CD4-positive, alpha-beta T cell treated with Interleukin-1 beta for 1 hour (primary cell): ENCODE measurements around the gene ZBTB1.
"Not testable (repeated sequence)": the region's sequence is repeated elsewhere in the genome, so short reads cannot be mapped to it uniquely, and the experiment has no call there.

ENCODE experiments used
- DNase-seq, 2 donors: peaks; one replicate each; pipeline ENCODE4 v3.0.0-alpha.2; 2020 to 2022

Gene ZBTB1

DNA sequence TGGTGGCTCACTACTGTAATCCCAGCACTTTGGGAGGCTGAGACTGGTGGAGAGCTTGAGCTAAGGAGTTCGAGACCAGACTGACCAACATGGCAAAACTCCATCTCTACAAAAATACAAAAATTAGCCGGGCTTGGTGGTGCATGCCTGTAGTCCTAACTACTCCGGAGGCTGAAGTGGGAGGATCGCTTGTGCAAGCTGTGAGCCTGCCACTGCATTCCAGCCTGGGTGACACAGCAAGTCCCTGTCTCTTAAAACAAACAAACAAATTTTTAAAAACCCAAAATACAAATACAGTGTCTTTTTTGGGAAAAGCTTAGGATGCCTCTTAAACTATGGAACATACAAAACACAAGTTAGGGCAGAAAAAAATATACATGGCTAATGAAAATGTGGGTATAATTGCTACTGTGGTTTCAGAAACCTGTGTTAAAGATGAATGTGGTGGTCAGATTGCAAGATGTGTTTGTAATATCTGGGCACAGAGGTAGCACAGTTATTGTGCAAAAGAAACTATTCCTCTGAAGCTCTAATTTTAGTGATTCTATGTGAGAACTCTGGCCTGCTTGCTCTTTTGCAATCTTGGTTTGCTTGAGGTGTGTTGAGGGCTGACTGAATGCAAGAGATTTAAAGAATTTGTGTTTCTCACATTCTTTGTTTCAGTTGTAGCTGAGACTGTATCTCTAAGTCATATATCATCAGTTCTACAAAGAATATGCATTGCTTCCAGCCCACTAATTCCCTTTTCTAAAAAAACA lies 32.1 kb downstream of the ZBTB1 start:
- no peak for DNase-seq

DNA sequence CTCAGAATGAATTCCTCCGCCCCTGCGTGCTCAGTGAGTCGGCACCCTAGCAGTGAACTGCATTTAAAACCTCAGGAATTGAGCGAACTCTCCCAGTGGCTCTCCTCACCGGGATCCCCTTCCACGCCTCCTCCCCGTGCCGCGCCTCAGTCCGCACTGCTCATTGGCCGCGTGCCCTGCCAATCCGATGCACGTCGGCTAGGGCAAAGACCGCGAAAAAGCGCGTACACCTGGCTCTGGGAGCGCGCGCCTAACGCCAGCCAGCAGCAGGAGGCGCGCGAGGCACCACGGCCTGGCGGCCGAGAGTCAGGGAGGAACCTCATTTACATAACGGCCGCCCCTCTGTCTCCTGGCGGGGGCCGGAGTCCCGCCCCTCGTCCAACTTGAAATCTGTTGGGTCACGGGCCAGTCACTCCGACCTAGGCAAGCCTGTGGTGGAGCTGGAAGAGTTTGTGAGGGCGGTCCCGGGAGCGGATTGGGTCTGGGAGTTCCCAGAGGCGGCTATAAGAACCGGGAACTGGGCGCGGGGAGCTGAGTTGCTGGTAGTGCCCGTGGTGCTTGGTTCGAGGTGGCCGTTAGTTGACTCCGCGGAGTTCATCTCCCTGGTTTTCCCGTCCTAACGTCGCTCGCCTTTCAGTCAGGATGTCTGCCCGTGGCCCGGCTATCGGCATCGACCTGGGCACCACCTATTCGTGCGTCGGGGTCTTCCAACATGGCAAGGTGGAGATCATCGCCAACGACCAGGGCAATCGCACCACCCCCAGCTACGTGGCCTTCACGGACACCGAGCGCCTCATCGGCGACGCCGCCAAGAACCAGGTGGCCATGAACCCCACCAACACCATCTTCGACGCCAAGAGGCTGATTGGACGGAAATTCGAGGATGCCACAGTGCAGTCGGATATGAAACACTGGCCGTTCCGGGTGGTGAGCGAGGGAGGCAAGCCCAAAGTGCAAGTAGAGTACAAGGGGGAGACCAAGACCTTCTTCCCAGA lies 35.9 kb downstream of the ZBTB1 start, which contains the start of gene HSPA2:
HSPA2 (plus strand) TSS at position 534 of the 995 bp plus-strand sequence; CDS start at position 643, 109 bp downstream.
- DNase-seq = peak; percentile 96 to 97

DNA sequence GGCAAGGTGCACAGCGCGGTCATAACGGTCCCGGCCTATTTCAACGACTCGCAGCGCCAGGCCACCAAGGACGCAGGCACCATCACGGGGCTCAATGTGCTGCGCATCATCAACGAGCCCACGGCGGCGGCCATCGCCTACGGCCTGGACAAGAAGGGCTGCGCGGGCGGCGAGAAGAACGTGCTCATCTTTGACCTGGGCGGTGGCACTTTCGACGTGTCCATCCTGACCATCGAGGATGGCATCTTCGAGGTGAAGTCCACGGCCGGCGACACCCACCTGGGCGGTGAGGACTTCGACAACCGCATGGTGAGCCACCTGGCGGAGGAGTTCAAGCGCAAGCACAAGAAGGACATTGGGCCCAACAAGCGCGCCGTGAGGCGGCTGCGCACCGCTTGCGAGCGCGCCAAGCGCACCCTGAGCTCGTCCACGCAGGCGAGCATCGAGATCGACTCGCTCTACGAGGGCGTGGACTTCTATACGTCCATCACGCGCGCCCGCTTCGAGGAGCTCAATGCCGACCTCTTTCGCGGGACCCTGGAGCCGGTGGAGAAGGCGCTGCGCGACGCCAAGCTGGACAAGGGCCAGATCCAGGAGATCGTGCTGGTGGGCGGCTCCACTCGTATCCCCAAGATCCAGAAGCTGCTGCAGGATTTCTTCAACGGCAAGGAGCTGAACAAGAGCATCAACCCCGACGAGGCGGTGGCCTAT lies 36.8 kb downstream of the ZBTB1 start:
- peak; percentile 10 to 17 for DNase-seq

DNA sequence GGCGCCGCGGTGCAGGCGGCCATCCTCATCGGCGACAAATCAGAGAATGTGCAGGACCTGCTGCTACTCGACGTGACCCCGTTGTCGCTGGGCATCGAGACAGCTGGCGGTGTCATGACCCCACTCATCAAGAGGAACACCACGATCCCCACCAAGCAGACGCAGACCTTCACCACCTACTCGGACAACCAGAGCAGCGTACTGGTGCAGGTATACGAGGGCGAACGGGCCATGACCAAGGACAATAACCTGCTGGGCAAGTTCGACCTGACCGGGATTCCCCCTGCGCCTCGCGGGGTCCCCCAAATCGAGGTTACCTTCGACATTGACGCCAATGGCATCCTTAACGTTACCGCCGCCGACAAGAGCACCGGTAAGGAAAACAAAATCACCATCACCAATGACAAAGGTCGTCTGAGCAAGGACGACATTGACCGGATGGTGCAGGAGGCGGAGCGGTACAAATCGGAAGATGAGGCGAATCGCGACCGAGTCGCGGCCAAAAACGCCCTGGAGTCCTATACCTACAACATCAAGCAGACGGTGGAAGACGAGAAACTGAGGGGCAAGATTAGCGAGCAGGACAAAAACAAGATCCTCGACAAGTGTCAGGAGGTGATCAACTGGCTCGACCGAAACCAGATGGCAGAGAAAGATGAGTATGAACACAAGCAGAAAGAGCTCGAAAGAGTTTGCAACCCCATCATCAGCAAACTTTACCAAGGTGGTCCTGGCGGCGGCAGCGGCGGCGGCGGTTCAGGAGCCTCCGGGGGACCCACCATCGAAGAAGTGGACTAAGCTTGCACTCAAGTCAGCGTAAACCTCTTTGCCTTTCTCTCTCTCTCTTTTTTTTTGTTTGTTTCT lies 37.6 kb downstream of the ZBTB1 start:
- peak in 1 of 2 donors; percentile 11 for DNase-seq

DNA sequence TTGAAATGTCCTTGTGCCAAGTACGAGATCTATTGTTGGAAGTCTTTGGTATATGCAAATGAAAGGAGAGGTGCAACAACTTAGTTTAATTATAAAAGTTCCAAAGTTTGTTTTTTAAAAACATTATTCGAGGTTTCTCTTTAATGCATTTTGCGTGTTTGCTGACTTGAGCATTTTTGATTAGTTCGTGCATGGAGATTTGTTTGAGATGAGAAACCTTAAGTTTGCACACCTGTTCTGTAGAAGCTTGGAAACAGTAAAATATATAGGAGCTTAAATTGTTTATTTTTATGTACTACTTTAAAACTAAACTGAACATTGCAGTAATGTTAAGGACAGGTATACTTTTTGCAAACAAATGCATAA lies 38.2 kb downstream of the ZBTB1 start:
- DNase-seq = no peak

DNA sequence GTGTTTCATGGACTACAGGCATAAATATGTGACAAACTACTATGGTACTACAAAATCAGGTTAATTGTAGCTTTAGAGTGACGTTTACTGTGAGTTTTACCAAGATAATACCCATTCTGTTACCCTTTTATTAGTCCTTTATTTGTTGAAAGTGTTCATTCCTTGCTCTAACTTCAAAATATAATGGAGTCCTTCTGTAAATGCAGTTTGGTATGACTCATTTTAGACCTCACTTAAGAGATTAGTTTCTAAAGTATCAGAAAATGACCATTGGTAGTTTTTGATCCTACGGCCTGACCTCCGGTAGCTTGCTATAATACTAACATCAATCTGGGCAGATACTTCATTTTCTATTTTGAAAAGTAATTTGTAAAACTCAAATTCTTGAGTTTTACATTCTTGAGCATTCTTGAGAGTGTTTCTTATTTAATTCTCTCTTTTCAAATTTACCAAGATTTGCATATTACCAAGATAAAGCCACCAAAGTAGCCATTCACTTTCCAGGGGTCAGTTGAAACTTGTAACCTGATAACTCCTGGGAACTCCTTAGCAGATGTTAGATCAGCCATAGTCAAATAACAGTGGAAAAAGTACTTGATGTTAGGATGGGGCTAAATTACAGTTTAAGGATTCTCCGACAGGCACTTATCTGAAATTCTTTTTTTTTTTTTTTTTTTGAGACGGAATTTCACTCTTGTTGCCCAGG lies 40.2 kb downstream of the ZBTB1 start:
- DNase-seq = no peak

DNA sequence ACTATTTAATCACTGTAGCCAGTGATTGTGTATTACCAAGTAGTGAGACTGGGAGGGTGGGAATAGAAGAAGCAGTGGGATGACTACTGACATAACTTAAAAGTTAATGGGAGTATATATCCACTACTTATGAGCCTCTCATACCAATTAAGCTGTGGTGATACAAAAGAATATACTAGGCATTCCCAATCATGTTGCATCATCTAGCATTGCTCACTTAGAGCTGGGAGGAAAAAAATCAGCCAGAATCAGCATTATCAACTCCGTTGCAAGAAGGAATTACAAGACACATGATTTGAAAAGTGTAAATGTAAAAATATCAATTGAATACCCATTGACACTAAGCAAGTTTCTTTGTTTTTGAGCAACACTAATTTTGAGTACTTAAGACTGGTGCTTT lies 44.4 kb downstream of the ZBTB1 start:
- DNase-seq = no peak

DNA sequence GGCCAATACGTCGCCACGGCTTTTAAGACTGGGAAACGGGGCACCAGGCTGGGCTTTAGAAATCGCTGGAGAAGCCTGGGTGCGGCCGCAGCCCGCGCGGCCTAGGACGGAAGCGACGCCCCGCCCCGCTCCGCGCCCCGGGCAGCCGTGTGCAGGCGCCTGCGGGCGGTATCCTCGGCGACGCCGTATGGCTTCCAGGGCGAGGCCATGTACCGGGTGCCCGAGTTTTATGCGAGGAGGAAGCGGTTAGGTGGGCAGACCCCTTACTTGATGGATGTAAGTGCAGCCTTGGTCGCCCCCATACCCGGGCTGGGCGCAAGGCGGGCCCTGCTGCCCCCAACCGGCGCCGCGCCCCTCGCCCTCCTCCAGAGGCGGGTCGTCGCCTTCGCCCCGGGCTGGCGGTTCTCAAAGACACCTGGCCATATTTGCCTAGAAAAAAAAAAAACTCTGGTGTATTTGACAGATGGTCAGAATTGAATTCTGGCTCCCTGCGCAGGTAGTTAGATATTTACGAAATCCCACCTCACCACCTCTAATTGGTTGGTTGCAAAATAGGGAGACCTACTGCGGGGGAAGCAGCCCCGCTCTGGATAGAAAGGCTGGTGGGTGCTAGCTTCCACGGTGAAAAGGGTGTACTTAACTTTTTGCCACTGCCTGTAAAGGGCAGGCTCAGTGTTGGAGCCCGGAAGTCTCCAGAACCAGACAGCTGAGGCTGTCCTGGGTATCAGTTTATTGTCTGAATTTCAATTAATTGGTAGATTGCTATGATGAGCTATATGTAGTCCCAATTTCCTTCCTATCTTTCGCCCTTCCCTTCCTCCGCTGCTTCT lies 45.4 kb downstream of the ZBTB1 start, which contains the start of gene PPP1R36:
PPP1R36 (plus strand) TSS at position 171 of the 830 bp plus-strand sequence; CDS start at position 208, 37 bp downstream.
- peak; percentile 30 to 35 for DNase-seq

DNA sequence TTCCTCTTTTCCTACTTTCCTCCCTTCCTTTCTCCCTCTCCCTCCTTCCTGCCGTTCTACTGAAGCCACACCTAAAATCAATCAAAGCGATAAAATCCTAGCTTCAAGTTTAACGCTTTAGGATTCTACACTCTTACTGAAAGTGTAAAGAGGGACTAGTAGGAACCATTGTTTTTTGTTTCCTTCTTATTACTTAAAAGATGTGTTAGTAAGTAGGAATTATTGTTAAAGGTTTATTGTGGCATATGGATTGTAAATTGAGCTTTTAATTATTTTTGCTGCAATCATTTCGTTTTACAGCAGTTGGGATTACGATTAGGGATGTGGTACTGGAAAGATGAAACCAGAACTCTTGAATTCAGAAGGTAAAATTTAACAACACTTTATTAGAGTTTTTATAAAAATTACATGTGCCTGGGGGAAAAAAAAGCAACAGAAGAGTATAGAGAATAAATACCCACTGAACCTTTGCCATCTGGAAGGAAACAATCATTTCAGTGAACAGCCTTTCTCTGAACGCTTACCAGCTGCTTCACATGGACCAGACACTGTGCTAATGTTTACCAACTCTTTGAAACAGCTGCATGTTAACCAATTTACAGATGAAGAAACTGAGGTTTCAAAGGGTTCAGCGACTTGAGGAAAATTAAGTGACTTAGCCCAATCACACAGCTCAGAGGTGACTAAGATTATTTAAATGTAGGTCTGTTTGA lies 46.2 kb downstream of the ZBTB1 start:
- DNase-seq = no peak

DNA sequence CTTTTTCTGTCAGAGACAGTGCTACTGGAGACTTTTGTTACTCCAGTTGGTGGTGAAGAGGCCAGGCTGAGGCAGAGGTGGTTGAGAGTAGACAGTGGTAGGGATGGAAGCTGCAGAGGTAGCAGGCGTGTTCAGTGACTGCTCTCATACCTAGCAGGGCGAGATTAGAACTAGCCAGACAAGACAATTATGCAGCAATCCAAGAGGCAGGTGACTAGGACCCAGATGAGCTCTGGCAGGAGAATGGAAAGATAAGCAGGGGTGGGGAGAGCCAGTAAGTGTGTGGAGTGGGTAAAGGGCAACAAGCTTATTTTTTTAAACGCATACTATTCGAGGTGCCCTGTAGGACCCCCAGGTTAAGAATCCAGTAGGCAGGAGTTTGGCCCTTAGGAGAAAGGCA lies 50.0 kb downstream of the ZBTB1 start:
- DNase-seq = no peak

DNA sequence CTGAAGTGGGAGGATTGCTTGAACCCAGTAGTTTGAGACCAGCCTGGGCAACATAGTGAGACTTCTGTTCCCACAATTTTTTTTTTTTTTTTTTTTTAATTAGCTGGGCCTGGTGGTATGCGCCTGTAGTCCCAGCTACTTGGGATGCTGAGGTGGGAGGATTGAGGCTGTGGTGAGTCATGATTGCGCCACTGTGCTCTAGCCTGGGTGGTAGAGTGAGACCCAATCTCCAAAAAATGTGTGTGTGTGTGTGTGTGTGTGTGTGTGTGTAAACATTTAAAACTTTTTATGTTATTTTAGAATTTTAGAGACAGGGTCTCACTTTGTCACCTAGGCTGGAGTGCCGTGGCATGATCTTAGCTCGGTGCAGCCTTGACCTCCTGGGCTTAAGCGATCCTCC lies 52.0 kb downstream of the ZBTB1 start:
- no peak for DNase-seq

DNA sequence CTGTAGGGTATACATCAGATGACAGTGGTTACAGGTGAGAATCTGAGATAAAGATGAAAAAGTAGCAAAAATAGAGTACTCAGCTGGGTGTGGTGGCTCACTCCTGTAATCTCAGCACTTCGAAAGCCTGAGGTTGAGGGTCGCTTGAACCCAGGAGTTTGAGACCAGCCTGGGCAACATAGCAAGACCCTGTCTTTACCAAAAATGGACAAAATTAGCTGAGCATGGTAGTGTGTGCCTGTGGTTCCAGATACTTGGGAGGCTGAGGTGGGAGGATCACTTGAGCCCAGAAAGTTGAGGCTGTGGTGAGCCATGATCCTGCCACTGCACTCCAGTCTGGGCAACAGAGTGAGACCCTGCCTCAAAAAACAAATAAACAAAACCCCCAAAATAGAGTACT lies 53.6 kb downstream of the ZBTB1 start:
- DNase-seq = not testable (repeated sequence)

DNA sequence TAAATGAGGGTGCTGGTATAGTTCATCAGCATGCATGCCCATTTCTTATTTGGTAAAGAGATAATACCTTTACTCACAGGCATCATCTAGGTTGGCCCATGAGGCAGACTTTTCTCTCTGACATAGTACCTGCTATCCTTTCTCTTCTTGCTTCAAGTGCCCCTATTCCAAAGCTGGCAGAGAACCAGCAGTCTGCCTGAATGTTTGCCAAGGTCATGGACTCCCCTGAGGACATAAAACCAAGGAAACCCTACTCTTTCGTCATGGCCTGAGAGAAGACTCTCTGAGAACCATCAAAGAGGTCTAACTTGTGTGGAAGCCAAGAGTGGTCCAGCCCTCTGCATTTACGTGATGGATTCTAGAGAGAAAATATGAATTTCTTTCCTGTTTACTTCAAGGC lies 57.1 kb downstream of the ZBTB1 start:
- no peak for DNase-seq

DNA sequence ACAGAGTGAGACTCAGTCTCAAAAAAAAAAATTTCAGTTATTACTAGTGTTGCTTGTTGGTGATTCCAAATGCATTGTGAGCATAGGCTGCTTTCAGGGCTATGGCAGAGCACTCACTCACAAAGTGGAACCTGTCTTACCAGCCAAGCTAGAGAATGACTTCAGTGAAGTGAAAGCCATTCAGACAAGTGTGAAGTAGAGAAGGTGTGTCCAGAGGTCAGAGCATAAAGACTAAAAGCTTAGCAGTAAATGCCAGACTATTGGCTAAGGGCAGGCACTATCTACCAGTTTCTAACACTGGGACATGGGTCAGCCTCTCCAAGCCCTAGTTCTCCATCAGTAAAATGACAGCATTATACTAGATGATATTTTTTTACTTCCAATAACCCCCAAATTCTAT lies 57.9 kb downstream of the ZBTB1 start:
- DNase-seq = no peak

DNA sequence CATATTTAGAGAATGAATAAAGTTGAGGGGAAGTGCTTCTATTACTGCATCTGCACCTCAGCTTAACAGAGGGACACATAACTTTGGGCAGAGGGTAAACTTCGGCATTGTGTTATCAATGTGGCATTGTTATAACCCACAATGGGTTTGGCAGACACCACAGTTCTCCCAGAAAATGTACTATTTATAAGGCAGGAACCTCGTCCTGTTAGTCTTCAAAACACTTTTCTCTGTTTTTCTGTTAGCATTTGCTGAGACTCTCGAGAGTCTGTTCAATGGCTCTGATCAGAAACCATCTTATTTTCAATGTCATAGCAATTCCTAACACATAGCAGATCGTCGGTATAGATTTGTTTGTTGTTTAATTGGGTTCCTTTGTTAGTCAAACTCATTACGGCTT lies 59.1 kb downstream of the ZBTB1 start:
- DNase-seq = no peak

DNA sequence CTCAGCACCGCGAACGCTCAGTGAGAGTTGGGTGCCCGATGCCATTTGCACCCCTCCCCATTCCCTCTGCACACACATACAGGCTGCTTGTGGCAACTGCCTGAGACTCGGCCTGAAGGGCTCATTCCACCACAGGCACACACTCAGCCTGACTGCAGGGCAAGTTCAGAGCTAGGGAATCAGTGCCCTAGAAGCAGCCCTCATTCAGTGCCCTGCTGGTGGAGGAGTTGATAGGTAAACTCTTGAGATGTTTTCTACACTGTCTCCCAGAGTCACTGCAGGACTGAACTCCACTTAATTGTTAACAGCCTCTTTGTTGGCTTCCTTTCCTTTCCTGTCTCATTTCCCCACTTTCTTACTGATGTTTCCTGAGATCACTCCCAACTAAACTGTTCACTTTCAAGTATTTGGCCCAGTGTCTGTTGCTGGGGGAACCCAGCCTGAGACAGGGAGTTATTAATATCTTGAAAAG lies 62.1 kb downstream of the ZBTB1 start:
- no peak for DNase-seq

DNA sequence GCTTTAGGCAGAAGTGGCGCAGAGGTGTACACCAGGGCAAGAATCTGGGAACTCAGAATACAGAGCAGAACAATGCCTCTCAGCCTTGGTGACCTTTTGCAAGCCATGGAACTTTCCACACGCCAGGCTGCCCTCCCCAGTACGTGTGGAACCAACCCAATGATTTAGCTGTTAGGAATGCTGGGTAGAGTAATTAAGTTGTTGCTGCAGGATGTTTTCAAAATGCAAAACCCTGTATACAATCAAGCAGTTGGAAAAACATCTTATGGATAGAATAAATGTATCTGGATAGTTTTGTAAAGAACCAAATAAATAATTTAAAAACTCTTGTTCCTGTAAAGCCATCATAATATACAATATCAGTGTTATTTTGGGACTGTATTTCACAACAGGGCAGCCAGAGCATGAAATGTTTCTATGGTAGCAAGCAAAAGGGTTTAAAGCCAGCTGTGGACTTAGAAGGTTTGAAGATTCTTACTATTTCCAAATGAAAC lies 64.6 kb downstream of the ZBTB1 start:
- DNase-seq = no peak

DNA sequence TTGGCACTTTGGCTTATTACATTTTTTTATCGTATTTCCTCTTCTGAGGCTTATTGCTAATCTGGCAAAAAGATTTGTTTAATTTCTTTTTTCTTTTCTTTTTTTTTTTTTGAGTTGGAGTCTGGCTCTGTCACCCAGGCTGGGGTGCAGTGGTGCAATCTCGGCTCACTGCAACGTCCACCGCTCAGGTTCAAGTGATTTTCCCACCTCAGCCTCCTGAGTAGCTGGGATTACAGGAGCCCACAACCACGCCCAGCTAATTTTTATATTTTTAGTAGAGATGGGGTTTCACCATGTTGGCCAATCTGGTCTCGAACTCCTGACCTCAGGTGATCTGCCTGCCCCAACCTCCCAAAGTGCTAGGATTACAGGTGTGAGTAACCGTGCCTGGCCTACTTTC lies 65.1 kb downstream of the ZBTB1 start:
- DNase-seq = not testable (repeated sequence)

DNA sequence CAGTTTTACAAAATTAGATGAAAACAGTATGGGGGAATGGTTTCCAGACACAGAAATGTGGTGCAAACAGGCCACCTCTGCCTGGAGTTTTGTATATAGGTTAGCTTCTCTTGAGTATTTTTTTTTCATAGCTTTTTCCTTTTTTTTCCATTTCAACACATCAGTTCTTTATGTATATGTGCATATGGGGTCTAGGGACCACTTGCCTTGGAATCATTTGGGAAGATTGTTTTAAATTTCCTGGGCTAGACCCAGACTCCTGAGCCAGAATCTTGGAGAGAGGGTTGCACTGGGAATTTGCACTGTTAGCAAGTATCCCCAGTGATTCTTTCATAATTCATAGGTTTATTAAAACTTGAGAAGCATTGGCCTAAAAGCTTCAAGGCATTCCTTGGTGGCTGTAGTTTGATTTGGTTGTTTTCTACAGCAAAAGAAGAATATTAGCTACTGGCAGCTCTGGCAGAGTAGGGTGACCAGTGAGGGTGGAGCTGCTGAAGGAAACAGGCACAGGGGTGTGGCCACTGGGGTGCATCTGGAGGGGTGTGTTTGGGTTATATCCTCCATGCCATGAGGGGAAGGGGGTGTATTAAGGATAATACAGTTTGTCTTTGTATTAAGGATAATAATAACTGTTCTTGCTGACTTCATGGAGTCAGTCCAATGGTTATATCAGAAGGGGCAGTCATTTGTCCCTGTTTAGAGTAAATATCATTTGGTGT lies 68.0 kb downstream of the ZBTB1 start:
- no peak for DNase-seq
